LNCAP (cell line): ENCODE measurements around the gene CNTN4.

Experiments used
- CTCF ChIP-seq: fragments of 450-650 bp; IDR thresholded peaks from 2 replicates; pipeline ENCODE4 v1.5.1; 2017; ENCODE audit warnings: mild to moderate bottlenecking

Gene CNTN4

DNA sequence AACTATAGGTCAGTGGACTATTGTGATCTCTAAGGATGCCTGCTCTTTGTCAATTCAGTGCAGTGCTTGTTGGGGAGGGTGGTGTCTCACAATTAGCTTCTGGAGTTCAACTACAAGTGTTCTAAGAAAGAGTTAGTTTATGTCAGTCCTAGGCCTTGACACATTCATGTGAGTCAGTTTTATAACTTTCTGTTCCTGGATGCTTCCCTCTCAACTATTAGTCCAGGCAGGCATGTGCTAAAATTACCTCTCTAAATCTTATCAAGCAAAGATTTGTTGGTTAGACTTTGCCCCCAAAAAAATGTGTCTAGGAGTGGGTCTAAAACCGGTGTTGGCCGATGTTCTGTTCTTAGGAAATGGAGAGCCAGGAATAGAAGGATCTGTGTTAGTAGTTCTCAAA, 633.2 kb downstream of the CNTN4 start:
- no peak for TF ChIP-seq CTCF

GRCh38 chr3:2735392-2735894, 636.8 kb downstream of the CNTN4 start:
- TF ChIP-seq CTCF: no peak

DNA sequence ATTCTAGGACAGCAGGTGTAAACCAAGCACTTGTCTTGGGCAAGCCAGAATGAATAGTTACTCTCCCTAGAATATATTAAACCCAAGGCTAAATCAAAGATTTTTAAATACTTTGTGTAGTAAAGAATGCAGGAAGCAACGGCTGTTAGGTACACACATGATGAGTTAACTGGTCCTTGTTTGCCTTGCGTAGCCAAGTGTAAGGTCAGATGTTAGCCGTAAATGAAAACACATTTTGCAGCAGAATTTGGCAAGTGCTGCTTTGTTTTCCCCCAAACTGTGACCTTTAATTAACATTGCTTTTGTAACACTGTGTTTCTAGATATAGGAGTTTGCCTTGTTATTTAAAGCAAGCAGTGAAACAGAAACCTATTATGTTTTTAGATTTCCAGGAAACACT, 642.9 kb downstream of the CNTN4 start:
- no peak for TF ChIP-seq CTCF

- TF ChIP-seq CTCF: peak; percentile 54
Measured at GRCh38 chr3:2765002-2765579, 666.4 kb downstream of the CNTN4 start.

DNA sequence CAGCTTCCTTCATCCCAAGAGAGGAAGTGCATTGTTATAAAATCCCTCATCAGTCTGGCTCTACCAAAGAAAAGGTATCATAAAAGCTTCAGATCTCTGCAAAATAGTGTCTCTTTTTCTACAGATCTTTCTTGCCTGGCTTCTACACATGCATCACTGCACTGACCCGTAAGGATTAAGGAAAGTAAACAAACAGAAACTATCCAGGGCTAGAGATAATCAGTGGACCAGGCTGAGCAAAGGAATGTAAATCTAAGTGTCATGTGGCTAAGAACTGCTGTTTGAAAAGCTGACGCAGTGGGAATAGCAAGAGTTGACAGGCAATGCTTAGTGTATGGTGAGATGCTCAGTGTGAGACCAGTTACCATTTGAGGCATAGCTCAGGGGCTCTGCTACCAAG, 671.8 kb downstream of the CNTN4 start:
- no peak for TF ChIP-seq CTCF

DNA sequence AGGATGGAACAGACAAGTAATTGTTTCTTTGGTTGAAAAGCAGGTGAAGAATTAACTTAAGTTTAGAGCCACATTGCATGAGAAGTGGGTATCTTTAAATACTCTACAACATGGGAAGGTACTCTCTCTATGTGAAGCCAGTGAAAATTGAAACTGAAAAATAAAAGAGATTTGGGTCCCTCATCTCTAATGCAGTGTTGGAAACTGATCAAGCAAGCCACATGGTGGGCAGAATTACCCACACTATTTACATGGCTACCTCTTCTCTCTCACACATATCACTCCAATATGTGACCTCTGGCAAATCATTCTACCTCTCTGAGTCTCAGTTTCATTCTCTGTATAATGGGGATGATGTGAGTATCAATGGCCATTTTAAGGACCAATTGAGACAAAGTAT, 672.5 kb downstream of the CNTN4 start:
- TF ChIP-seq CTCF: no peak

DNA sequence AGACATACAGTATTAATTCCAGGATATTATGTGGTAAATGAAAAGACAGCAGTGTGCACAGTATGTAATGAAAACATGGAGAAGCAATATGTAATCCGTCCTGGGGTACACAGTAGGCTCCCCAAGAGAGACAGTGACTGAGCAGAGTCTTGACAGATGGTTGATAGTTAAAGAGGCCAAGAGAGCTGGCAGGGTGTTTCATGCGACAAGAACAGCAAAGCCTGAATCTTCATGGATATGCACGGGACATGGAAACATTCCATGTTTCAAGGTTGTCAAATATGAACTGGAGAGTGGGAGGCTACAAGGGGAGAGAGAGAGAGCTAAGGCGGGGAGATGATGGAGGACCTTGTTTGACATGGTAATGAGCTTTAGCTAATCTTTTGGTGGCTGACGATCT, 673.1 kb downstream of the CNTN4 start:
- TF ChIP-seq CTCF: no peak

- no peak for TF ChIP-seq CTCF
Measured at GRCh38 chr3:2772803-2773202, 674.1 kb downstream of the CNTN4 start.
